HepG2 (cell line): Measurements from ENCODE around the gene TCF25. TPM values are rescaled to one million over a fixed set of nuclear protein-coding genes. Genes with fewer than 3 reads are reported as not detected.

Experiments
- ATAC-seq: fragments of 200-7000 bp; cut with Tn5 transposase; 3 replicates; pipeline ENCODE4 v1.9.1; 2020; ENCODE audit warnings: mild to moderate bottlenecking, moderate library complexity
- BruUV-seq: library from RNA; stranded (reverse); fragments of 400-500 nt; replicated peaks from 2 replicates; lab custom pipeline; 2021; lab: Mats Ljungman, UMichigan
- CTCF ChIA-PET: fragments of 300-600 bp; formaldehyde crosslinking; extraction: SDS; loops from one replicate; lab custom pipeline; 2021; ENCODE audit warnings: low total read pairs, inconsistent platforms, low intra/inter-chr PET ratio; lab: Yijun Ruan, JAX
- POLR2A ChIA-PET: fragments of 350-600 bp; sonication (Branson Sonifier 250); formaldehyde crosslinking; loops from one replicate; lab custom pipeline; 2020; ENCODE audit warnings: antibody characterized with exemption, inconsistent platforms; lab: Yijun Ruan, JAX
- DNase-seq: peaks from one replicate; pipeline ENCODE4 v3.0.0-alpha.2; 2015; ENCODE audit warnings: low spot score
- FAIRE-seq: peaks from 3 replicates; lab custom pipeline; 2011; peaks lifted over from hg19 to GRCh38; lab: Jason Lieb, UNC
- H2AFZ ChIP-seq: one replicate; pipeline ENCODE4 v1.6.1; 2011; ENCODE audit warnings: low read length, inconsistent platforms
- H3K27ac ChIP-seq: fragments of 300-600 bp; 3 replicates; pipeline ENCODE4 v1.8.0; 2011; ENCODE audit warnings: mixed run types, mild to moderate bottlenecking, mixed read lengths, low read length, inconsistent platforms; ENCODE audit not compliant: insufficient read depth; ENCODE audit errors: extremely low read length
- H3K27me3 ChIP-seq, 2 experiments: fragments of 200-600 bp in 1 of 2; 2 replicates in 1 of 2; 3 replicates in 1 of 2; pipeline versions ENCODE4 v1.6.0 to v1.8.0; 2011; ENCODE audit warnings: low read length in 2 of 2, mild to moderate bottlenecking in 2 of 2, moderate library complexity in 2 of 2, inconsistent platforms in 1 of 2; ENCODE audit not compliant: insufficient read depth in 2 of 2, control insufficient read depth in 1 of 2
- H3K36me3 ChIP-seq, 2 experiments: fragments of 200-600 bp in 1 of 2; replicated peaks in 1 of 2; 2 replicates in 1 of 2; 3 replicates in 1 of 2; pipeline versions ENCODE4 v1.5.1 to v1.8.0; 2011; ENCODE audit warnings: low read length in 2 of 2, inconsistent platforms in 1 of 2; ENCODE audit not compliant: insufficient read depth in 2 of 2, control insufficient read depth in 1 of 2
- H3K4me1 ChIP-seq: 2 replicates; pipeline ENCODE4 v1.5.1; 2012; ENCODE audit warnings: low read length, inconsistent platforms; ENCODE audit not compliant: insufficient read depth
- H3K4me2 ChIP-seq: 2 replicates; pipeline ENCODE4 v1.6.0; 2011; ENCODE audit warnings: low read depth, low read length, inconsistent platforms
- H3K4me3 ChIP-seq, 3 experiments: fragments of 200-600 bp in 1 of 3; sonication (generic), shearing (Covaris generic) in 1 of 3; replicated peaks in 1 of 3; 2 replicates each; pipeline ENCODE4 v1.5.1; 2011 to 2016; ENCODE audit warnings: low read length in 3 of 3, inconsistent platforms in 2 of 3, low read depth in 2 of 3, mild to moderate bottlenecking in 2 of 3, control low read depth in 1 of 3, mixed read lengths in 1 of 3; ENCODE audit not compliant: insufficient read depth in 1 of 3
- H3K79me2 ChIP-seq: one replicate; pipeline ENCODE4 v1.6.1; 2011; ENCODE audit warnings: low read length, inconsistent platforms; ENCODE audit not compliant: insufficient read depth
- H3K9ac ChIP-seq: 2 replicates; pipeline ENCODE4 v1.6.0; 2011; ENCODE audit warnings: mild to moderate bottlenecking, low read depth, low read length, inconsistent platforms; ENCODE audit not compliant: insufficient read depth
- H3K9me3 ChIP-seq: 2 replicates; pipeline ENCODE4 v1.5.1; 2012; ENCODE audit warnings: mild to moderate bottlenecking, low read length
- H4K20me1 ChIP-seq: 2 replicates; pipeline ENCODE4 v1.6.0; 2011; ENCODE audit warnings: inconsistent platforms, mild to moderate bottlenecking, low read length, moderate library complexity; ENCODE audit not compliant: insufficient read depth
- AGO1 ChIP-seq: fragments of 200-400 bp; formaldehyde crosslinking; IDR thresholded peaks from 2 replicates; pipeline ENCODE4 v1.6.1; 2017; ENCODE audit warnings: mild to moderate bottlenecking, low read depth, low read length, moderate library complexity; ENCODE audit not compliant: poor library complexity, severe bottlenecking
- BCL6 ChIP-seq: IDR thresholded peaks from 2 replicates; pipeline ENCODE4 v1.6.1; 2016; ENCODE audit warnings: missing genetic modification reagents, missing compliant biosample characterization
- GATAD1 ChIP-seq: IDR thresholded peaks from 2 replicates; pipeline ENCODE4 v1.6.1; 2016; ENCODE audit warnings: missing genetic modification reagents, missing compliant biosample characterization
- HNRNPLL ChIP-seq: fragments of 200-400 bp; formaldehyde crosslinking; IDR thresholded peaks from 2 replicates; pipeline ENCODE4 v1.6.1; 2017; ENCODE audit warnings: mild to moderate bottlenecking, low read depth, low read length; ENCODE audit not compliant: poor library complexity, severe bottlenecking
- HOXA7 ChIP-seq: sonication (generic); formaldehyde crosslinking; IDR thresholded peaks from 2 replicates; pipeline ENCODE4 v1.8.1; 2022; ENCODE audit warnings: mild to moderate bottlenecking, missing genetic modification reagents, moderate library complexity
- MAFK ChIP-seq, 2 experiments: IDR thresholded peaks in 1 of 2; conservative IDR thresholded peaks in 1 of 2; 2 replicates each; pipeline ENCODE4 v1.6.1; 2011; ENCODE audit warnings: improper control_type of control experiment in 2 of 2, low read length in 2 of 2
- MIER2 ChIP-seq: IDR thresholded peaks from 2 replicates; pipeline ENCODE4 v1.6.1; 2016; ENCODE audit warnings: missing biosample characterization, missing genetic modification reagents
- U2AF2 ChIP-seq: fragments of 200-400 bp; formaldehyde crosslinking; IDR thresholded peaks from 2 replicates; pipeline ENCODE4 v1.6.1; 2017; ENCODE audit warnings: low read depth, mild to moderate bottlenecking, low read length
- ZBTB43 ChIP-seq: sonication (generic); formaldehyde crosslinking; conservative IDR thresholded peaks from 2 replicates; pipeline ENCODE4 v1.4.0; 2020; ENCODE audit warnings: missing genetic modification reagents
- ZBTB7B ChIP-seq: sonication (generic); formaldehyde crosslinking; IDR thresholded peaks from 2 replicates; pipeline ENCODE4 v1.4.0; 2020; ENCODE audit warnings: missing genetic modification reagents
- ZFP1 ChIP-seq: IDR thresholded peaks from 2 replicates; pipeline ENCODE4 v1.6.1; 2016
- ZMAT3 ChIP-seq: sonication (generic); formaldehyde crosslinking; conservative IDR thresholded peaks from 2 replicates; pipeline ENCODE4 v1.7.0; 2021; ENCODE audit warnings: missing genetic modification reagents
- ZMYM2 ChIP-seq: sonication (generic); formaldehyde crosslinking; IDR thresholded peaks from 2 replicates; pipeline ENCODE4 v1.8.0; 2022; ENCODE audit warnings: mild to moderate bottlenecking, missing genetic modification reagents
- ZNF180 ChIP-seq: sonication (generic); formaldehyde crosslinking; IDR thresholded peaks from 2 replicates; pipeline ENCODE4 v1.4.0; 2020; ENCODE audit warnings: low read depth, missing genetic modification reagents, borderline replicate concordance
- ZNF232 ChIP-seq: sonication (generic); formaldehyde crosslinking; IDR thresholded peaks from 2 replicates; pipeline ENCODE4 v1.4.0; 2020; ENCODE audit warnings: missing genetic modification reagents, borderline replicate concordance
- ZNF235 ChIP-seq: sonication (generic); formaldehyde crosslinking; IDR thresholded peaks from 2 replicates; pipeline ENCODE4 v1.8.1; 2023; ENCODE audit warnings: mild to moderate bottlenecking, missing genetic modification reagents, borderline replicate concordance
- ZNF292 ChIP-seq: sonication (generic); formaldehyde crosslinking; IDR thresholded peaks from 2 replicates; pipeline ENCODE4 v1.8.1; 2022; ENCODE audit warnings: mild to moderate bottlenecking, low read depth, missing genetic modification reagents, borderline replicate concordance
- ZNF33B ChIP-seq: sonication (generic); formaldehyde crosslinking; IDR thresholded peaks from 2 replicates; pipeline ENCODE4 v1.5.1; 2020; ENCODE audit warnings: mild to moderate bottlenecking, missing genetic modification reagents
- ZNF704 ChIP-seq: sonication (generic); formaldehyde crosslinking; IDR thresholded peaks from 2 replicates; pipeline ENCODE4 v1.8.1; 2023; ENCODE audit warnings: mild to moderate bottlenecking, inconsistent platforms, moderate library complexity, missing genetic modification reagents, borderline replicate concordance
- ZNF879 ChIP-seq: sonication (generic); formaldehyde crosslinking; IDR thresholded peaks from 2 replicates; pipeline ENCODE4 v1.8.1; 2023; ENCODE audit warnings: missing genetic modification reagents
- ZNF883 ChIP-seq: sonication (generic); formaldehyde crosslinking; IDR thresholded peaks from 2 replicates; pipeline ENCODE4 v1.5.1; 2020; ENCODE audit warnings: mild to moderate bottlenecking, missing genetic modification reagents; ENCODE audit errors: not compliant biosample characterization
- WGBS: methylation state at CpG from one replicate; pipeline ENCODE4 v1.1.6; 2017; ENCODE audit warnings: low lambda C conversion rate; 5-methylcytosine and 5-hydroxymethylcytosine counted together
- in situ Hi-C: cut with HindIII; loops from 2 replicates; pipeline ENCODE4 v1.10.0; 2017; ENCODE audit warnings: low pct_unique_long_range_greater_than_20kb; ENCODE audit not compliant: extremely low pct_ligation_motif_present
- intact Hi-C: fragments of 100-400 bp; cut with micrococcal nuclease; formaldehyde crosslinking; loops from one replicate; pipeline ENCODE4 v1.10.0; 2022; ENCODE audit not compliant: unreplicated experiment
- polyA plus RNA-seq, 8 experiments: library from polyadenylated mRNA; depleted of rRNA in 3 of 8; stranded (reverse) in 7 of 8; unstranded in 1 of 8; fragments of >200 nt; fragmentation: Illumina TruSeq in 4 of 8; extraction: Trizol in 4 of 8; gene quantifications; 2 replicates each; pipeline versions ENCODE4 v1.2.1 to v1.2.3, GENCODE V29; 2011 to 2016; ENCODE audit warnings: low read depth in 4 of 8, missing spikeins in 1 of 8, mixed read lengths in 1 of 8; ENCODE audit not compliant: insufficient read depth in 1 of 8
- total RNA-seq, 5 experiments: library from RNA; depleted of rRNA; stranded (reverse); fragments of >200 nt; fragmentation: Illumina TruSeq; extraction: Trizol; gene quantifications; 2 replicates each; pipeline ENCODE4 v1.2.3, GENCODE V29; 2016; ENCODE audit warnings: low read depth in 1 of 5

TCF25 gene
- total and polyA plus RNA-seq, 2 of the 13 experiments (the other 11 are each of a cell fraction or from before 2014, with no cell fraction given) = 138 to 206 TPM

- no peak for TF ChIP-seq ZNF292 (CRISPR knock-in tag)
- TF ChIP-seq BCL6 (CRISPR knock-in tag) = no peak
- no peak for TF ChIP-seq ZNF33B (CRISPR knock-in tag)
- TF ChIP-seq HNRNPLL = no peak
- no peak for TF ChIP-seq HOXA7 (CRISPR knock-in tag)
- peak; percentile 21 for TF ChIP-seq AGO1
- no peak for TF ChIP-seq ZFP1 (CRISPR knock-in tag)
- no peak for TF ChIP-seq ZNF879
- no peak for TF ChIP-seq ZBTB43 (CRISPR knock-in tag)
- no peak for TF ChIP-seq ZNF180 (CRISPR knock-in tag)
Observed at GRCh38 chr16:89919535-89920406, 46.4 kb downstream of the TCF25 start (continued).

GRCh38 chr16:89920723-89921122 lies 47.3 kb downstream of the TCF25 start:
- POLR2A ChIA-PET = interaction anchor here (1.3 to 4.8 kb wide), 10 partner anchors 11 to 126 kb away, joined by 3 to 86 read pairs (median 36); partner anchors contain the start of genes DEF8 and TCF25
- BruUV-seq = no TSS peak
- no peaks in the 10 kb centered on the region; a peak in 1 of 5 replicates for H3K27me3 ChIP-seq
- 27% methylated on average over 5 of the region's 6 CpGs for WGBS
- intact Hi-C loops = loop anchor here (5.0 kb wide), 1 partner anchor 102 kb away; no protein-coding TSS in a partner anchor
- CTCF ChIA-PET = no interaction called here
- H4K20me1 ChIP-seq = peaks cover 20% of the 10 kb centered on the region
- peaks cover 76% of the 10 kb centered on the region for H3K4me1 ChIP-seq
- no peaks in the 10 kb centered on the region for H3K36me3 ChIP-seq
- H3K9me3 ChIP-seq = no peaks in the 10 kb centered on the region
- no peak overlapping the region for H2AFZ ChIP-seq
- H3K79me2 ChIP-seq = peaks cover 36% of the 10 kb centered on the region
- H3K4me2 ChIP-seq = peak overlapping the region; percentile 98
- in situ Hi-C loops = loop anchor here (5.0 kb wide), 1 partner anchor 102 kb away; no protein-coding TSS in a partner anchor
- ATAC-seq (no peak), DNase-seq (no peak), FAIRE-seq (no peak)
- peak overlapping the region; percentile 64 to 90 (median 74); a peak in 5 of 6 replicates for H3K4me3 ChIP-seq
- H3K27ac ChIP-seq = peak overlapping the region; percentile 88
- peak overlapping the region; percentile 97 for H3K9ac ChIP-seq
- peak; percentile 37 for TF ChIP-seq ZNF883 (CRISPR knock-in tag)
- TF ChIP-seq ZNF235 = 0 out of 2 replicates have a peak, but pooled peaks have one; percentile 9
- TF ChIP-seq ZMYM2 = no peak
- TF ChIP-seq ZBTB7B (CRISPR knock-in tag) = no peak
- TF ChIP-seq U2AF2 = 0 out of 2 replicates have a peak, but pooled peaks have one; percentile 9
- 0 out of 2 replicates have a peak, but pooled peaks have one; percentile 22 for TF ChIP-seq ZMAT3 (CRISPR knock-in tag)
- TF ChIP-seq MIER2 = no peak
- TF ChIP-seq MAFK (conservative IDR thresholded peaks at IDR 0.05 in 1 of 2, IDR thresholded peaks at IDR 0.05 in 1 of 2; ENCODE audit: low read length in 2 of 2) = no peak
- no peak for TF ChIP-seq GATAD1 (CRISPR knock-in tag)
- TF ChIP-seq ZNF704 (CRISPR knock-in tag) = no peak
- TF ChIP-seq ZNF232 (CRISPR knock-in tag) = peak; percentile 3; the same call in 1 of the 2 replicates
